Loucy (cell line): ENCODE results near the gene PLXNA4.

Source experiments
- EZH2phosphoT487 ChIP-seq: fragments of 200-600 bp; IDR thresholded peaks from 2 replicates; pipeline ENCODE4 v1.6.1; 2018; ENCODE audit warnings: antibody characterized with exemption, mild to moderate bottlenecking, moderate library complexity, borderline replicate concordance
- TF ChIP-seq, protein P1 (sequence below): fragments of 200-600 bp; sonication (generic); conservative IDR thresholded peaks from 2 replicates; pipeline ENCODE4 v1.5.1; 2014; ENCODE audit warnings: mild to moderate bottlenecking, antibody characterized with exemption, low read length

DNA sequence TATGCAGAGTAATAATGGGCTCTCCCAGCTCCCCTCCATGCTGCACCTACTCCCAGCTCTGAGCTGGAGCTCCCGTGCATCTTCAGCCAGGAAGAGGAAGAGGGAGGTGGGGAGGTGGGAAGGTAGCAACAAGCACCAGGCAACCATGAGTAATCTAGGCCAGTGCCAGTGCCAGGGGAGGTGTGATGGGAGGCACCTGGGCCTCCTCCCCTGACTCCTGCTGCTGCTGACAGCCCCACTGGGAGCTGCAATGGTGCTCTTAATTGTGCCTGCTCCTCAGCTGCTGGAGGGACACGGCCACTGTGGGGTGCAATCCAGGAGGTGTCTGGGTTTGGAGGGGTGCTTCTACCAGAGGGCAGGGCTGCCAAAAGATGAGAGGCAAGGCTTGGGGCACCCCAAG lies 243.0 kb downstream of the PLXNA4 start:
- TF ChIP-seq, protein P1, sequence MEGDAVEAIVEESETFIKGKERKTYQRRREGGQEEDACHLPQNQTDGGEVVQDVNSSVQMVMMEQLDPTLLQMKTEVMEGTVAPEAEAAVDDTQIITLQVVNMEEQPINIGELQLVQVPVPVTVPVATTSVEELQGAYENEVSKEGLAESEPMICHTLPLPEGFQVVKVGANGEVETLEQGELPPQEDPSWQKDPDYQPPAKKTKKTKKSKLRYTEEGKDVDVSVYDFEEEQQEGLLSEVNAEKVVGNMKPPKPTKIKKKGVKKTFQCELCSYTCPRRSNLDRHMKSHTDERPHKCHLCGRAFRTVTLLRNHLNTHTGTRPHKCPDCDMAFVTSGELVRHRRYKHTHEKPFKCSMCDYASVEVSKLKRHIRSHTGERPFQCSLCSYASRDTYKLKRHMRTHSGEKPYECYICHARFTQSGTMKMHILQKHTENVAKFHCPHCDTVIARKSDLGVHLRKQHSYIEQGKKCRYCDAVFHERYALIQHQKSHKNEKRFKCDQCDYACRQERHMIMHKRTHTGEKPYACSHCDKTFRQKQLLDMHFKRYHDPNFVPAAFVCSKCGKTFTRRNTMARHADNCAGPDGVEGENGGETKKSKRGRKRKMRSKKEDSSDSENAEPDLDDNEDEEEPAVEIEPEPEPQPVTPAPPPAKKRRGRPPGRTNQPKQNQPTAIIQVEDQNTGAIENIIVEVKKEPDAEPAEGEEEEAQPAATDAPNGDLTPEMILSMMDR: no peak
- no peak for TF ChIP-seq EZH2phosphoT487
